ENCODE data around the gene IL2.

IL2 gene

DNA sequence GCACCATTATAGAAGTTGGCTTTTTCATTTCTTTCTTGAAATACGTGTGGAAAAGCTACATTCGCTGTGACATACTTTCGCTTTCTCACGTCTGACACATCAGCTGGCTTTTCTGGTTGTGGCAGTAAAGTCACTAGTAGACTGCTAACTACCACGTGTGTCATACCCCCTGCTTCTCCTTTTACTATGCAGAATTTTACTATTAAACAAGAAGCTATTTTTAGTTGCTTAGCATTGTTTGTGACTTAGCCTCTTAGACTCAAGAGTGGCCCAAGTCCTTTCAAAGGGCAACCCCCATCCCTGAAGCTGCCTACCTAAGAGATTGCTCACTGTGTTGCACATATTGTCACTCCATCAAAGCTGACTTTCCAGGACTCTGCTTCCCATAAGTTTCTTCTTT, 2.1 kb upstream of the IL2 start:
- H3K4me3 ChIP-seq (ENCODE audit: control insufficient read depth, low read depth, low read length): peak overlapping the region; percentile 4

GRCh38 chr4:122453384-122453995, 3.0 kb downstream of the IL2 start:
- no peak overlapping the region for H3K4me3 ChIP-seq (ENCODE audit: control insufficient read depth, low read depth, low read length)
- DNase-seq (ENCODE audit: low read depth): no peak
- TF ChIP-seq CTCF (IDR thresholded peaks at IDR 0.05; ENCODE audit: control insufficient read depth, insufficient read depth, low read depth, low read length, missing control alignments): no peak

More for the DNA sequence above, 2.1 kb upstream of the IL2 start:
- no peak for TF ChIP-seq CTCF (IDR thresholded peaks at IDR 0.05; ENCODE audit: control insufficient read depth, insufficient read depth, low read depth, low read length, missing control alignments)
- DNase-seq (ENCODE audit: low read depth): no peak

DNA sequence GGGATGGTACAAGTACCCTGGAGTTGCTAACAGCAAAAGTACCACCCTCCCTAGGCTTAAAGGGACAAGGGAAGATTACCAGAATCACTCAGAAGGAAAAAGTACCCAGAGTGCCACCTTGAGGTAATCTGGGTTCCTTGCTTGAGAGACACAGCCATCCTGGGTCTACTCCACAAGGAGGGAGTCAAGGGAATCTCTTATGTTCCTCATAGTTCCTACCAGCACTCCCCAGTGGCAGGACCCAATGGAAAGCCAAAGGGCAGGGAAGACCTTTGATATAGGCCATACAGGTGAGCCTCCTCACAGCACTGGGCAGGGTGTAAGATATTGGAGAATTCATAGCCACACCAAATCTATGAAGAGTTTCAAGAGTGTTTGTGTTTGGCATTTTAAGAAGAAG, 5.7 kb downstream of the IL2 start:
- no peak overlapping the region for H3K4me3 ChIP-seq (ENCODE audit: control insufficient read depth, low read depth, low read length)
- DNase-seq (ENCODE audit: low read depth): no peak
- TF ChIP-seq CTCF (IDR thresholded peaks at IDR 0.05; ENCODE audit: control insufficient read depth, insufficient read depth, low read depth, low read length, missing control alignments): peak; percentile 43

DNA sequence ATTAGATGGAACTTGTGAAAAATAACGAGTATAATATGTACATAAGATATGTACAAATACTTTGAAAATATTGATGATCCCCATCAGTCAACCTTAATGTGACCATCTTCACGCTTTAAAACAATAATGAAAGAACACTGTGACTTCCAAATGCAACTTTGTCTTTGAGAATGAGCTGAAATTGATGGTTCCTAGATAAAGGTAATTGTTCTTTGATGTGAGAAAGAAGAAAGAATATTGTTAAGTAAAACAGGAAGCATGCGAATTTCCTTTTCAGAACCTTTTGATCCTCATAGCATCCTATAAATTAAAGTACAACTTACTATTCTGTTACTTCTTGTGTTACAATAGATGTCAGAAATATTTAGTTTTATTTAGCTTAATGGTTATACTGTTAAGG, 22.2 kb downstream of the IL2 start:
- H3K4me3 ChIP-seq (ENCODE audit: control insufficient read depth, low read depth, low read length): no peak overlapping the region
- TF ChIP-seq CTCF (IDR thresholded peaks at IDR 0.05; ENCODE audit: control insufficient read depth, insufficient read depth, low read depth, low read length, missing control alignments): no peak
- no peak for DNase-seq (ENCODE audit: low read depth)

DNA sequence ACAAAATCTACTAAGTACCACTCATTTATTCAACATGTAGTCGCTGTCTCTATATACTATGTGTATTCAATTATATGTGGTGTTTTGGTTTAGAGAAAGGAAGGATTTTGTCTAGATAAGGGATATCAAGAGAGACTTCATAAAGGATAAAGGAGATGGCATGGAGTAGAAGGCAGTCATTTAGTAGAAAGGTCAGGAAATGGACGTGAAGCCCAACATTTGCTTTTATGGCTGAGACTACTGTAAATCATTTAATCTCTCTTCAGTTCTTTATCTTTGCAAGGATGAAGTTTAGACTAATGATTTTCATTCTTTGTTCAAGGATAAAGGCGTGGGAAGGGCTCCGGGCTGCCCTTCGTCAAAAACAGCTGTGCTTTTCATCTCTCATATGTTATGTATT, 25.2 kb downstream of the IL2 start:
- H3K4me3 ChIP-seq (ENCODE audit: control insufficient read depth, low read depth, low read length): no peak overlapping the region
- DNase-seq (ENCODE audit: low read depth): no peak
- no peak for TF ChIP-seq CTCF (IDR thresholded peaks at IDR 0.05; ENCODE audit: control insufficient read depth, insufficient read depth, low read depth, low read length, missing control alignments)

DNA sequence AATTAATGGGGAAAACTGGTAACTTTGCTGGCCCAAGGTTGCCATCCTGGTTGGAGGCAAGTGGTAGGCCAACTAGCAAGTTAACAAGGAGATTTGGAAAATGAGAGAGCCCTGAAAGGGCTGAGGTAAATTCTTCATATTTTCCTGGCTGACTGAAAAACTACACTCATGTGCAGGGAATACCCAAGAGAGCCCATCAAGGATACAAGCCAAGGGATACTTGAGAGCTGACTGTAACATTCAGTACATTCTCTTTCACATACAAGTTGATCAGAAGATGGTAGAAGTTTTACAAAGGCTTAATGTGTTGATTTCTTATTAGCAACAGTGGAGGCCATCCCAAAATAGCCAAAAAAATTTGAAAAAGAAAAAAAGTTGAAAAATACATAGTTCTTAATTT, 33.3 kb downstream of the IL2 start:
- DNase-seq (ENCODE audit: low read depth): no peak
- no peak for TF ChIP-seq CTCF (IDR thresholded peaks at IDR 0.05; ENCODE audit: control insufficient read depth, insufficient read depth, low read depth, low read length, missing control alignments)
- no peak overlapping the region for H3K4me3 ChIP-seq (ENCODE audit: control insufficient read depth, low read depth, low read length)

GRCh38 chr4:122412547-122412946, 44.0 kb downstream of the IL2 start:
- no peak overlapping the region for H3K4me3 ChIP-seq (ENCODE audit: control insufficient read depth, low read depth, low read length)
- no peak for TF ChIP-seq CTCF (IDR thresholded peaks at IDR 0.05; ENCODE audit: control insufficient read depth, insufficient read depth, low read depth, low read length, missing control alignments)
- DNase-seq (ENCODE audit: low read depth): no peak

Data from AG09309 (cell line).